Esophagus squamous epithelium (tissue), 4 donors: ENCODE results near the gene IPCEF1.

Experiments
- CTCF ChIP-seq, 6 experiments: fragments of 450-650 bp in 4 of 6; fragments of 200-600 bp in 2 of 6; sonication (generic) in 2 of 6; IDR thresholded peaks; one replicate each; pipeline ENCODE4 v1.5.1; 2016 to 2019; ENCODE audit warnings: antibody characterized with exemption in 6 of 6, mild to moderate bottlenecking in 4 of 6, moderate library complexity in 4 of 6
- POLR2A ChIP-seq, 4 donors: fragments of 450-650 bp; IDR thresholded peaks; one replicate each; pipeline ENCODE4 v1.6.1; 2017; ENCODE audit warnings: antibody characterized with exemption in 4 of 4, mild to moderate bottlenecking in 4 of 4, moderate library complexity in 3 of 4

- TF ChIP-seq POLR2A (IDR thresholded peaks at IDR 0.05) (no peak), CTCF (IDR thresholded peaks at IDR 0.05) (no peak)
These were observed 54.5 kb downstream of the IPCEF1 start for GRCh38 chr6:154301839-154302752.
